Inflammatory macrophage treated with lipopolysaccharide for 4 hours (primary cell): ENCODE results near the gene COA7.
"Not testable (repeated sequence)": the region's sequence is repeated elsewhere in the genome, so short reads cannot be mapped to it uniquely, and the experiment has no call there.

Experiments used
- DNase-seq: peaks from one replicate; pipeline ENCODE4 v3.0.0-alpha.2; 2020

COA7 gene

GRCh38 chr1:52697795-52698674, at the start of gene COA7:
TSS of gene COA7 (minus strand) at chr1:52698347. CDS start at chr1:52698326, 21 bp downstream.
- DNase-seq, result peak; percentile 82

GRCh38 chr1:52747450-52747849, 49.3 kb upstream of the COA7 start:
- no peak for DNase-seq

GRCh38 chr1:52746189-52746588, 48.0 kb upstream of the COA7 start:
- DNase-seq, result no peak

GRCh38 chr1:52741259-52741658, 43.1 kb upstream of the COA7 start:
- no peak for DNase-seq

- DNase-seq, result no peak
Measured at GRCh38 chr1:52739699-52740467, 41.7 kb upstream of the COA7 start.

GRCh38 chr1:52738893-52739292, 40.7 kb upstream of the COA7 start:
- no peak for DNase-seq

GRCh38 chr1:52738148-52738547, 40.0 kb upstream of the COA7 start:
- no peak for DNase-seq

GRCh38 chr1:52735371-52735770, 37.2 kb upstream of the COA7 start:
- not testable (repeated sequence) for DNase-seq

- no peak for DNase-seq
Measured at GRCh38 chr1:52733368-52733767, 35.2 kb upstream of the COA7 start.

GRCh38 chr1:52727956-52728656, 30.0 kb upstream of the COA7 start:
- no peak for DNase-seq

- peak; percentile 27 for DNase-seq
Measured at GRCh38 chr1:52727114-52727586, 29.0 kb upstream of the COA7 start.

GRCh38 chr1:52726265-52727113, 28.3 kb upstream of the COA7 start, which contains the start of gene ZYG11B:
TSS of gene ZYG11B (plus strand) at chr1:52726453. CDS start at chr1:52726654, 201 bp downstream.
- peak; percentile 88 for DNase-seq

GRCh38 chr1:52725903-52726264, 27.7 kb upstream of the COA7 start:
- DNase-seq, result no peak

GRCh38 chr1:52723260-52723659, 25.1 kb upstream of the COA7 start:
- no peak for DNase-seq

GRCh38 chr1:52715296-52715695, 17.1 kb upstream of the COA7 start:
- DNase-seq, result not testable (repeated sequence)

GRCh38 chr1:52713590-52713989, 15.4 kb upstream of the COA7 start:
- DNase-seq, result no peak

- DNase-seq, result no peak
Measured at GRCh38 chr1:52709016-52709415, 10.9 kb upstream of the COA7 start.

GRCh38 chr1:52707927-52708655, 9.9 kb upstream of the COA7 start:
- peak; percentile 69 for DNase-seq

GRCh38 chr1:52706941-52707926, 9.1 kb upstream of the COA7 start:
- DNase-seq, result peak; percentile 52

GRCh38 chr1:52706136-52706670, 8.1 kb upstream of the COA7 start:
- no peak for DNase-seq
